Measurements from ENCODE around the gene HYKK. TPM values are rescaled to one million over a fixed set of nuclear protein-coding genes. Genes with fewer than 3 reads are reported as not detected.
"Not testable (repeated sequence)": the region's sequence is repeated elsewhere in the genome, so short reads cannot be mapped to it uniquely, and the experiment has no call there.

The HYKK gene
- total RNA-seq, 4 donors from 2014 or later = 1.5 to 9.4 (median 6.5) TPM

DNA sequence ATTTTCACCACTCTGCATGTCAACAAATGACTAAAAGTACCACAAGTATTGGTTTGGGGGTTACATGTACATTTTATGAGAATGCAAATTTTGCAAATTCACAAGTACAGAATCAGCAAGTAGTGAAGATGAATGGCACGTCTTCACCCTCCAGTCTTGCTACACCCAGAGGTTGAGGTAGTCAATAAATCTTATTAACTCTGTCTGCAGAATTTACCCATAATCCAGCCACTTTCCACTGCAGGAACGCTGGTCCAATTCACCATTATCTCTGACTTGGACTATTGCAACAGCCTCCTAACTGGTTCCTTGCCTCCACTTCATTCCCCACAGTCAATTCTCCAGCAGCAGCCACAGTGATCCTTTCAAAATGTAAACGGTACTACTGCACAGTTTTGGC, 43.4 kb downstream of the HYKK start:
- Histone ChIP-seq H3K9me3 (no peaks in the 10 kb centered on the region), H3K4me3 (no peak overlapping the region), H3K27ac (no peak overlapping the region), H3K36me3 (peaks cover 14 to 56% (median 33%) of the 10 kb centered on the region in 3 donors), H3K27me3 (no peaks in the 10 kb centered on the region), H3K4me1 (no peaks in the 10 kb centered on the region)
- no peak for TF ChIP-seq POLR2A (IDR thresholded peaks at IDR 0.05)
- 61 to 65% methylated on average over 3 of the region's 3 CpGs for WGBS, 2 donors
- intact Hi-C loops (cut with DNase I) = no loop called here
- DNase-seq = no peak

DNA sequence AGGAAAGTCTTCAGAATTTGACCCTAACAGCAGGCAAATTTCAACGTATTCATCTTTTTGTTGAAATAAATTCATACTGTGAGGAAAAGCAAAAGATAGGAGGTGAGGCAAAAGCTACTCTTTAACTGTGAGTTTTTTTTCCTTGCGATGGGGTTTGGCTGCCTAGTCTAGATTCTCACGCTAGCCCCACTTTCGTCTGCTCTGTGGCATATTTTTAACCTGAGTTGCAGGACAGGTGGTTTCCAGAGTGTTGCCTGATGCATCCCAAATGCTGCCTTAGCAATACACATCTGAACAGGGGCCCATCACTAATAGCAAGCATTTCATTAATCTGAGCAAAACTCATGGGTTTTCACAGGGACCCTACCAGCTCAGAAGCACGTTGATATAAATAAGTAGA, 44.5 kb downstream of the HYKK start:
- H3K4me1 ChIP-seq = no peaks in the 10 kb centered on the region
- peaks cover 14 to 45% (median 22%) of the 10 kb centered on the region in 3 donors for H3K36me3 ChIP-seq
- TF ChIP-seq, protein P1, sequence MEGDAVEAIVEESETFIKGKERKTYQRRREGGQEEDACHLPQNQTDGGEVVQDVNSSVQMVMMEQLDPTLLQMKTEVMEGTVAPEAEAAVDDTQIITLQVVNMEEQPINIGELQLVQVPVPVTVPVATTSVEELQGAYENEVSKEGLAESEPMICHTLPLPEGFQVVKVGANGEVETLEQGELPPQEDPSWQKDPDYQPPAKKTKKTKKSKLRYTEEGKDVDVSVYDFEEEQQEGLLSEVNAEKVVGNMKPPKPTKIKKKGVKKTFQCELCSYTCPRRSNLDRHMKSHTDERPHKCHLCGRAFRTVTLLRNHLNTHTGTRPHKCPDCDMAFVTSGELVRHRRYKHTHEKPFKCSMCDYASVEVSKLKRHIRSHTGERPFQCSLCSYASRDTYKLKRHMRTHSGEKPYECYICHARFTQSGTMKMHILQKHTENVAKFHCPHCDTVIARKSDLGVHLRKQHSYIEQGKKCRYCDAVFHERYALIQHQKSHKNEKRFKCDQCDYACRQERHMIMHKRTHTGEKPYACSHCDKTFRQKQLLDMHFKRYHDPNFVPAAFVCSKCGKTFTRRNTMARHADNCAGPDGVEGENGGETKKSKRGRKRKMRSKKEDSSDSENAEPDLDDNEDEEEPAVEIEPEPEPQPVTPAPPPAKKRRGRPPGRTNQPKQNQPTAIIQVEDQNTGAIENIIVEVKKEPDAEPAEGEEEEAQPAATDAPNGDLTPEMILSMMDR (IDR thresholded peaks at IDR 0.05) = no peak
- no peak for TF ChIP-seq POLR2A (IDR thresholded peaks at IDR 0.05)
- no peak overlapping the region for H3K27ac ChIP-seq
- no peaks in the 10 kb centered on the region for H3K27me3 ChIP-seq
- 70 to 82% methylated on average over 5 of the region's 5 CpGs for WGBS, 2 donors
- no peak overlapping the region for H3K4me3 ChIP-seq
- no peak for DNase-seq
- no peaks in the 10 kb centered on the region for H3K9me3 ChIP-seq
- intact Hi-C loops (cut with DNase I) = no loop called here

GRCh38 chr15:78552597-78552996, 45.2 kb downstream of the HYKK start:
- Histone ChIP-seq H3K4me1 (no peaks in the 10 kb centered on the region), H3K27me3 (no peaks in the 10 kb centered on the region), H3K27ac (no peak overlapping the region), H3K4me3 (no peak overlapping the region), H3K36me3 (peaks cover 12 to 38% (median 15%) of the 10 kb centered on the region in 3 donors), H3K9me3 (no peaks in the 10 kb centered on the region)
- no peak for DNase-seq
- intact Hi-C loops (cut with DNase I) = no loop called here
- WGBS, 2 donors = 66 to 69% methylated on average over 5 of the region's 5 CpGs
- no peak for TF ChIP-seq POLR2A (IDR thresholded peaks at IDR 0.05)
- TF ChIP-seq, protein P1 (IDR thresholded peaks at IDR 0.05) = no peak

DNA sequence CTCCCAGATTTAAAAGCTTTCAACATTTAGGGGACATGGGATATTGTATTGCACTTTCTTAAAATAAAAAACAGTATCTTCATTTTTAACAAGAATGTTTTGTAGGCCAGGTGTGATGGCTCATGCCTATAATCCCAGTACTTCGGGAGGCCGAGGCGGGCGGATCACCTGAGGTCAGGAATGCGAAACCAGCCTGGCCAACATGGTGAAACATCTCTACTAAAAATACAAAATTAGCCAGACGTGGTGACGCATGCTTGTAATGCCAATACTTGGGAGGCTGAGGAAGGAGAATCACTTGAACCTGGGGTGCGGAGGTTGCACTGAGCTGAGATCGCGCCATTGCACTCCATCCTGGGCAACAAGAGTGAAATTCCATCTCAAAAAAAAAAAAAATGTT, 52.8 kb downstream of the HYKK start:
- H3K9me3 ChIP-seq; H3K27me3 ChIP-seq; H3K27ac ChIP-seq; H3K4me1 ChIP-seq; intact Hi-C loops (cut with DNase I); H3K4me3 ChIP-seq; H3K36me3 ChIP-seq; DNase-seq: not testable (repeated sequence)
- 90 to 94% methylated on average over 10 of the region's 10 CpGs for WGBS, 2 donors

GRCh38 chr15:78561490-78561889, 54.1 kb downstream of the HYKK start:
- DNase-seq = no peak
- 85% methylated on average over 5 of the region's 5 CpGs for WGBS, 2 donors
- Histone ChIP-seq H3K36me3 (no peaks in the 10 kb centered on the region), H3K9me3 (no peaks in the 10 kb centered on the region), H3K4me1 (peaks cover 5 to 18% (median 14%) of the 10 kb centered on the region in 3 donors), H3K27me3 (peaks cover 0 to 4% (median 0%) of the 10 kb centered on the region in 4 donors), H3K4me3 (no peak overlapping the region), H3K27ac (no peak overlapping the region)
- no peak for TF ChIP-seq POLR2A (IDR thresholded peaks at IDR 0.05)
- TF ChIP-seq, protein P1 (IDR thresholded peaks at IDR 0.05) = no peak
- intact Hi-C loops (cut with DNase I) = no loop called here

DNA sequence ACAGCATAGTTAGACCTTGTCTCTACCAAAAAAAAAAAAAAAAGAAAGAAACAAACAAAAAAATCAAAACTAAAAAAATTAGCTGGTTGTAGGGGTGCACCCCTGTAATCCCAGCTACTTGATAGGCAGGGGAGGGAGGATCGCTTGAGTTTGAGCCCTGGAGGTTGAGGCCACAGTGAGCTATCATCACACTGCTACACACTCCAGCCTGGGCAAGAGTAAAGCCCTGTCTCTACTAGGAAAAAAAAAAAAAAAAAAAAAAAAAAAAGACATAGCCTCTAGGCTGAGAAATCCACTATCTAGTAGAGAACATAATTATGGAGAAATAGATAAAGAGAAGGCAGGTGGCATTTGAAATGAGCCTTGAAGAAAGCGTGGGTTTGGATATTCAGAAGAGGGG, 55.7 kb downstream of the HYKK start:
- no peak for TF ChIP-seq POLR2A (IDR thresholded peaks at IDR 0.05)
- TF ChIP-seq, protein P1 (IDR thresholded peaks at IDR 0.05) = no peak
- Histone ChIP-seq H3K27me3 (peaks cover 0 to 19% (median 0%) of the 10 kb centered on the region in 4 donors), H3K9me3 (no peaks in the 10 kb centered on the region), H3K36me3 (no peaks in the 10 kb centered on the region), H3K27ac (no peak overlapping the region), H3K4me1 (peaks cover 5 to 21% (median 14%) of the 10 kb centered on the region in 3 donors), H3K4me3 (no peak overlapping the region)
- no peak for DNase-seq
- intact Hi-C loops (cut with DNase I) = no loop called here
- 88 to 91% methylated on average over 2 of the region's 2 CpGs for WGBS, 2 donors
